WI38 (cell line): ENCODE measurements around the gene GATC.

ENCODE experiments used
- H3K4me3 ChIP-seq: 2 replicates; pipeline ENCODE4 v1.5.1; 2011; ENCODE audit warnings: low read depth, mild to moderate bottlenecking, control low read depth, low read length
- TF ChIP-seq, protein P1 (sequence below): IDR thresholded peaks from 2 replicates; pipeline ENCODE4 v1.5.1; 2012; ENCODE audit warnings: low read depth, mild to moderate bottlenecking, control low read depth, low read length

GATC gene, protein sequence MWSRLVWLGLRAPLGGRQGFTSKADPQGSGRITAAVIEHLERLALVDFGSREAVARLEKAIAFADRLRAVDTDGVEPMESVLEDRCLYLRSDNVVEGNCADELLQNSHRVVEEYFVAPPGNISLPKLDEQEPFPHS

DNA sequence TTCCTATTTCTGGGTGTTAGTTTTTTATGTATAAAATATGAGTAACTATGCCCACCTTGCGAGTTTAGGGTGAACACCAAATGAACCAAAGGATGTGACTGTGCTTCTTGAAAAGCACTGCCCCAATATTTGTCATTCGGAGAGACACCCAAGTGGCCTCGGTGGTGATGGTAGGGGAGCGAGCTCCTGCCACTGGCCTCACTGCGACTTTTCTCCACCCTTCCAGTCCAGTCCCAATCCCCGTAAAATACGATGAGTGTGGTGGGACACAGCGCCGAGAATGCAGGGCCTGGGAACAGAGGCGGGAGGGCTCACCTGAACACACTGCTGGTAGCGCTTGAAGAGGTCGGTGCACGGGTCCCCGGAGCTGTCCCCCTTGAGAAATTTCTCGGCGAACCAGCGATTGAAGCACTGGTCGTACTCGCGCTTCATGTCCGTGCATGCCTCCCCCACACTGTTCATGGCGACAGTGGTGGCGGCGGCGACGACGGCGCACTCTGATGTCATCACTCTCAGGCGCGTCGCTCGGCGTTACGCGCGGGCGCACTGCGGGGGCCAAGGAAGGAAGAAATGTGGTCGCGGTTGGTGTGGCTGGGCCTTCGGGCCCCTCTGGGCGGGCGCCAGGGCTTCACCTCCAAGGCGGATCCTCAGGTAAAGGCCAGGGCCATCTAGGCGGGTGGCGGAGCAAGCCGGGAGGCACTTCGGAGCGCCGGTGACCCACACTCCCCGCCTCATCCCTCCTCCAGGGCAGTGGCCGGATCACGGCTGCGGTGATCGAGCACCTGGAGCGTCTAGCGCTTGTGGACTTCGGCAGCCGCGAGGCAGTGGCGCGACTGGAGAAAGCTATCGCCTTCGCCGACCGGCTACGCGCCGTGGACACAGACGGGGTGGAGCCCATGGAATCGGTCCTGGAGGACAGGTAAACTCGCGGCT is at the start of gene GATC, which contains the start of gene TRIAP1:
Gene GATC (plus strand): TSS at position 534 of the 933 bp plus-strand sequence. CDS start 37 bp downstream, at position 571.
Gene TRIAP1 (minus strand): TSS at position 474 of the 933 bp plus-strand sequence. CDS start 12 bp downstream, at position 462.
- peak within 1 kb of the TSS; percentile 100 for H3K4me3 ChIP-seq

DNA sequence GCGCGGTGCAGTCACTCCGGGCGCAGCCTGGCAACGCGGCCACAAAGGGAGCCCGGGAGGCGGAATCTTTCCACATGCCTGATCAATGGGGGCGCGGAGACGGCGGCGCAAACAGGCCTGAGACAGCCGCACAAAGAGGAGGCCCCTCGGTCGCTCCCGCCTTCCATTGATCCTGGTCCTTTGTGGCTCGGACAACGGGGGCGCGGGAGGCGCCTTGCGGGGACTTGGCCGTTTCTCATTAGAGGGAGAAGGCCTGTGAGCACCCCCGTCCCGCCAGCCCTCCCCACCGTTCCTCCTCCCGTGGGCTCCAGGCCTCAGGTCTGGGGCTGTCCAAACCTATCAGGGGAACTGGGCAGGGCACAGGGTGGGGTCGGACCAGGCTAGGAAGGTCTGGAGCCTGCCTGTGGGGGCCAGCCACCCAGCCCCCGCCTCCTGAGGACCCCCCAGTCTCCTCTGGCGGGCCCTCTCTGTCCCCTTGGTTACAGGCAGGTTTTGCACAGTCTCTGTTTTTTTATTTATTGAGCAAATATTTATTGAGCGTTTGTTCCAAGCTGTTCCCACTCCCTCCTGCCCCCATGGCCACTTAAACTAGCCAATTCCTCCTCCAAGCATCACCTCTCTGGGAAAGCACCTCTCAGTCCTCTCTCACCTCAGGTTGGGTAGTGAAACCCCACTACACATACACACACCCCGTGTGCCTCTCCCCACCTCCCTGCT is 48.3 kb upstream of the GATC start:
- H3K4me3 ChIP-seq: no peak overlapping the region
- TF ChIP-seq, protein P1, sequence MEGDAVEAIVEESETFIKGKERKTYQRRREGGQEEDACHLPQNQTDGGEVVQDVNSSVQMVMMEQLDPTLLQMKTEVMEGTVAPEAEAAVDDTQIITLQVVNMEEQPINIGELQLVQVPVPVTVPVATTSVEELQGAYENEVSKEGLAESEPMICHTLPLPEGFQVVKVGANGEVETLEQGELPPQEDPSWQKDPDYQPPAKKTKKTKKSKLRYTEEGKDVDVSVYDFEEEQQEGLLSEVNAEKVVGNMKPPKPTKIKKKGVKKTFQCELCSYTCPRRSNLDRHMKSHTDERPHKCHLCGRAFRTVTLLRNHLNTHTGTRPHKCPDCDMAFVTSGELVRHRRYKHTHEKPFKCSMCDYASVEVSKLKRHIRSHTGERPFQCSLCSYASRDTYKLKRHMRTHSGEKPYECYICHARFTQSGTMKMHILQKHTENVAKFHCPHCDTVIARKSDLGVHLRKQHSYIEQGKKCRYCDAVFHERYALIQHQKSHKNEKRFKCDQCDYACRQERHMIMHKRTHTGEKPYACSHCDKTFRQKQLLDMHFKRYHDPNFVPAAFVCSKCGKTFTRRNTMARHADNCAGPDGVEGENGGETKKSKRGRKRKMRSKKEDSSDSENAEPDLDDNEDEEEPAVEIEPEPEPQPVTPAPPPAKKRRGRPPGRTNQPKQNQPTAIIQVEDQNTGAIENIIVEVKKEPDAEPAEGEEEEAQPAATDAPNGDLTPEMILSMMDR: no peak

More for the DNA sequence above, at the start of gene GATC, which contains the start of gene TRIAP1:
- TF ChIP-seq, protein P1: no peak

DNA sequence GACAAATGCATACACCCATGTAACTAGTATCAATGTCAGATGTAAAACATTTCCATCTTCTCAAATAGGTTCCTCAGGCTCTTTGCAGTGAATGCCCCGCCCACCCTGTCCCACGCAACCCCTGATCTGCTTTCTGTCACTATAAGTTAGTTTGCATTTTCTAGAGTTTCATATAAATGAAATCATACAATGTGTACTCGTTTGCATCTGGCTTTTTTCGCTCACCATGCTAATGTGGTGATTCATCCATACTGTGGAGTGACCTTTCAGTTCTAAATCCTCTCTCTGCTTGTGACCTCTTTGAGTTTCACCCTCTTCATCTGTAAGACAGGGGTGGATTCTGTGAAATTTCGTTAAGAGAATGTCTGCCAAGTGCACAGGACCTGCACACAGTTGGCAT is 46.7 kb upstream of the GATC start:
- TF ChIP-seq, protein P1: no peak
- H3K4me3 ChIP-seq: no peak overlapping the region

DNA sequence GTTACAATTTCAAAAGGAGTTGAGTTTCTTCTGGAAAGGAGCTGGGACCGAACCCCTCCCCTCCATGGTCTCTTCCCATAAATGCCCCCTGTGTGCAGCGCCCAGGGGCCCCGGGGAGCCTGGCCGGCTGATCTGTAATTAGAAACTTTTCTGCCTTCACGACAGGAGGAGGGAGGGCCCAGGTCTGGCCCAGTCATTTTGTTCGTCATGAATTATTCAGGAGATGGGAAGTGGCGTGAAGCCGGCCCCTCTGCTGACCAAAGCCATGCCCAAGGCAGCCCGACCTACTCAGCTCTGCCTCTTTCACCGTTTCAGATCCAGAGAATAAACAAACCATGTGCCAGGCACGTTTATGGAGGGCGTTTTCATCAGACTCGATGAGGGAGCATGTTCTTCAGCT is 44.0 kb upstream of the GATC start:
- TF ChIP-seq, protein P1: no peak
- no peak overlapping the region for H3K4me3 ChIP-seq

DNA sequence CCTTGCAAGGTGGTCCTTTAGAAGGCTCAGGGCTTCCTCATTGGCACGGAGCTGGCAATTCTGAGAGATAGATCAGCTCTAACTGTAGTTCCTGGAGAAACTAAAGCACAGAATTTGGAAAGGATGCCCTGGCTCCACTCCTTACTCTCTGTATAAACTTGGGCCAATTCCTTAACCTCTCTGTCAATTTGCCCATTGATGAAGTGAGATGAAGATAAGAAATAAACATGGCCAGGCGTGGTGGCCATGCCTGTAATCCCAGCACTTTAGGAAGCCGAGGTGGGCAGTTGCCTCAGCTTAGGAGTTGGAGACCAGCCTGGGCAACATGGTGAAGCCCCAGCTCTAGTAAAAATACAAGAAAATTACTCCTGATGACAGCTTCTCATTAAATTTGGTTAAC is 42.4 kb upstream of the GATC start:
- TF ChIP-seq, protein P1: no peak

DNA sequence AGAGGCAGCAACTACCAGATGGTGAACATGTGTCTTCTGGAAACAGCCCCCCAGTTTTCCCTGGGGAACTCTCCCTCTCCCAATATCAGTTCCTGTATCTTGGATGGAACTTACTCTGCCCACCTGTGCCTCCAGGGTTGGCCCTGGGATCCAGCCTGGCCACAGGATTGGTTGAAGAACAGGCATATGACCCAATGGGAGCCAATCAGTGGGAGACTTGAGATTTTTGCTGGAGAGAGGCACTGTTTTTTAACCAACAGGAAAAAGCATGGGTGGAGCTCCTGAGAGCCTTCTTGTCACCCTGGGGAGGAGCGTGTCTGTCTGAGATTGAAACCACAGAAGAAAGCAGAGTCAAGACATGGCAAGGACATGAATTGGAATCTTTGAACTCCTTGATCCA is 42.0 kb upstream of the GATC start:
- no peak overlapping the region for H3K4me3 ChIP-seq
- TF ChIP-seq, protein P1: no peak

More for the DNA sequence above, 42.4 kb upstream of the GATC start:
- H3K4me3 ChIP-seq: no peak overlapping the region
